ENCODE data around the gene ELF5. TPM values are rescaled to one million over a fixed set of nuclear protein-coding genes. Genes with fewer than 3 reads are reported as not detected.
A peak's percentile ranks its signal among the peaks of the same experiment; 100 is the strongest.

ELF5 gene
- total RNA-seq, 1 donor from 2014 or later, result 20.2 TPM

GRCh38 chr11:34509336-34509876 is 4.2 kb downstream of the ELF5 start:
- no peak for DNase-seq
- Histone ChIP-seq H3K27ac (no peak overlapping the region), H3K4me3 (no peak overlapping the region), H3K27me3 (ENCODE audit: low read depth) (no peaks in the 10 kb centered on the region), H3K9me3 (no peaks in the 10 kb centered on the region), H3K4me1 (peaks cover 33% of the 10 kb centered on the region), H3K36me3 (no peaks in the 10 kb centered on the region)
- no peak for TF ChIP-seq CTCF (IDR thresholded peaks at IDR 0.05)
- no peak for ATAC-seq
- intact Hi-C loops (cut with DNase I), result no loop called here

DNA sequence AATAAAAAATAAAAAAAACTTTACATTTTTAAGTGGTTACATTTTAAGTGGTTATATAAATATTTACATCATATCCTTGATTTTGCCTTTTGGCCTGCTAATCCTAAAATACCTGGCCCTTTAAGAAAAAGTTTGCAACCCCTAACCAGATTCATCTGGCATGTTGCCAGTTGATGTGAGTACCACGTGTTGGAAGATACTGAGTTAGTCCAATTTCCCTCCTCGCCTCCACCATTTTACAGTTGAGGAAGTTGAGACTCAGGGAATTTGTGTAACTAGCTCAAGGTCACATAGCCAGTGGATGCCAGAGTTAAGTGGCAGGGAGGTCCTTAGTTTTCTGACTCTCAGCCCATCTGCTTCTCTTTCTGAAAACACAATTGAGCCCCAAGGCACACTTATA is 5.1 kb downstream of the ELF5 start:
- DNase-seq (no peak), ATAC-seq (no peak)
- Histone ChIP-seq H3K36me3 (no peaks in the 10 kb centered on the region), H3K27me3 (ENCODE audit: low read depth) (no peaks in the 10 kb centered on the region), H3K4me1 (peaks cover 33% of the 10 kb centered on the region), H3K27ac (no peak overlapping the region), H3K4me3 (no peak overlapping the region), H3K9me3 (no peaks in the 10 kb centered on the region)
- no peak for TF ChIP-seq CTCF (IDR thresholded peaks at IDR 0.05)
- intact Hi-C loops (cut with DNase I), result no loop called here

GRCh38 chr11:34507610-34508009 is 6.0 kb downstream of the ELF5 start:
- no peaks in the 10 kb centered on the region for H3K36me3 ChIP-seq
- H3K27ac ChIP-seq, result peak overlapping the region; percentile 25
- H3K4me3 ChIP-seq, result no peak overlapping the region
- TF ChIP-seq CTCF (IDR thresholded peaks at IDR 0.05), result no peak
- no peak for DNase-seq
- intact Hi-C loops (cut with DNase I), result no loop called here
- H3K27me3 ChIP-seq (ENCODE audit: low read depth), result no peaks in the 10 kb centered on the region
- ATAC-seq, result peak in 1 of 2 donors; percentile 4
- H3K4me1 ChIP-seq, result peaks cover 39% of the 10 kb centered on the region
- no peaks in the 10 kb centered on the region for H3K9me3 ChIP-seq

DNA sequence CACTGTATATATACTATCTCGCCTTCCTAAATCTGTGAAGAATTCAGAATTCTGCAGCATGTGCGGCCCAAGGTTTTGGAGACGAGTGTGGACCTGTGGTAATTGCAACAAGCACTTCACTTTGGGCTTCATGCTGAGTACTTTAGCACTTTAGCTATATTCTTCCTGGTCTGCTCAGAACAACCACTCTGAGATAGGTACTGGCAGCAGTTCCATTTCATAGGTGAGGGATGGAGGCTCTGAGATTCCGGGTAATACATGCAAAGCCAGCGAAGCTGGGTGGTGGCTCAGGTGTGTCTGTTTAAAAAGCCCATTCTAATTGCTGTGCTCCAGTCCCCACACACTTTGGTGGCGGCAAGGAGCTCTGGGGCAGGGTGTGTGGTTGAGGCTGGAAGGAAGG is 6.4 kb downstream of the ELF5 start:
- no peaks in the 10 kb centered on the region for H3K9me3 ChIP-seq
- intact Hi-C loops (cut with DNase I), result no loop called here
- H3K27ac ChIP-seq, result peak overlapping the region; percentile 25
- no peaks in the 10 kb centered on the region for H3K27me3 ChIP-seq (ENCODE audit: low read depth)
- ATAC-seq (peak; percentile 52 to 75), DNase-seq (no peak)
- TF ChIP-seq CTCF (IDR thresholded peaks at IDR 0.05), result no peak
- no peaks in the 10 kb centered on the region for H3K36me3 ChIP-seq
- no peak overlapping the region for H3K4me3 ChIP-seq
- H3K4me1 ChIP-seq, result peaks cover 44% of the 10 kb centered on the region

DNA sequence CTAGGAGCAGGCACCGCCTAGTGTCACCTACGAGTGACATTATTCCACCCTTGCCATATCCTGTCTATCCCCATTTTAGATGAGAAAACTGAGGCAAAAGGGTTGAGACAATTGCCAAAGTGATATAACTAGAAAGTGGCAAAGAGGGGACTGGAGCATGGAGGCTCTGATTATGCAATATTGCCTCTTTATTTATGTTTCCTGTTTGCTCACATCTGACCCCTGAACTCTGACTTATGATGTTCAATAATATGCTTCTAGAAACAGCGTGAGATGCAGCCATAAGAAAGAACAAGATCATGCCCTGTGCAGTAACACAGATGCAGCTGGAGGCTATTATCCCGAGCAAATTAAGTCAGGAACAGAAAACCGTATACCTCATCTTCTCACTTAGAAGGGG is 7.7 kb downstream of the ELF5 start:
- no peak for TF ChIP-seq CTCF (IDR thresholded peaks at IDR 0.05)
- Histone ChIP-seq H3K27me3 (ENCODE audit: low read depth) (no peaks in the 10 kb centered on the region), H3K4me3 (no peak overlapping the region), H3K36me3 (no peaks in the 10 kb centered on the region), H3K9me3 (no peaks in the 10 kb centered on the region), H3K27ac (no peak overlapping the region), H3K4me1 (peaks cover 49% of the 10 kb centered on the region)
- ATAC-seq, result no peak
- DNase-seq, result no peak
- intact Hi-C loops (cut with DNase I), result no loop called here

GRCh38 chr11:34502949-34503348 is 10.6 kb downstream of the ELF5 start:
- intact Hi-C loops (cut with DNase I), result no loop called here

More at GRCh38 chr11:34502949-34503348, 10.6 kb downstream of the ELF5 start:
- DNase-seq, result no peak
- H3K4me1 ChIP-seq, result peaks cover 52% of the 10 kb centered on the region
- no peaks in the 10 kb centered on the region for H3K36me3 ChIP-seq
- no peaks in the 10 kb centered on the region for H3K27me3 ChIP-seq (ENCODE audit: low read depth)
- H3K9me3 ChIP-seq, result no peaks in the 10 kb centered on the region
- ATAC-seq, result no peak
- no peak overlapping the region for H3K4me3 ChIP-seq
- peak overlapping the region; percentile 72 for H3K27ac ChIP-seq
- no peak for TF ChIP-seq CTCF (IDR thresholded peaks at IDR 0.05)
